Measurements from ENCODE around the gene KMT5B.
A peak's percentile ranks its signal among the peaks of the same experiment; 100 is the strongest.

Gene KMT5B

GRCh38 chr11:68146010-68146540 is 67.0 kb downstream of the KMT5B start:
- no peak for DNase-seq (ENCODE audit: low read depth in 2 of 2)

- DNase-seq (ENCODE audit: low read depth in 2 of 2): no peak
Observed at GRCh38 chr11:68145120-68145866, 67.8 kb downstream of the KMT5B start.

- no peak for DNase-seq (ENCODE audit: low read depth in 2 of 2)
Observed at GRCh38 chr11:68143310-68143689, 69.8 kb downstream of the KMT5B start.

- no peak for DNase-seq (ENCODE audit: low read depth in 2 of 2)
Observed at GRCh38 chr11:68142441-68143309, 70.4 kb downstream of the KMT5B start.

- DNase-seq (ENCODE audit: low read depth in 2 of 2): peak in 1 of 2 donors; percentile 17
Observed at GRCh38 chr11:68142028-68142412, 71.1 kb downstream of the KMT5B start.

- DNase-seq (ENCODE audit: low read depth in 2 of 2): no peak
Observed at GRCh38 chr11:68141246-68142027, 71.7 kb downstream of the KMT5B start.

- DNase-seq (ENCODE audit: low read depth in 2 of 2): no peak
Observed at GRCh38 chr11:68140496-68141245, 72.4 kb downstream of the KMT5B start.

GRCh38 chr11:68138237-68138636 is 74.9 kb downstream of the KMT5B start:
- no peak for DNase-seq (ENCODE audit: low read depth in 2 of 2)

GRCh38 chr11:68137833-68138232 is 75.3 kb downstream of the KMT5B start:
- no peak for DNase-seq (ENCODE audit: low read depth in 2 of 2)

- no peak for DNase-seq (ENCODE audit: low read depth in 2 of 2)
Observed at GRCh38 chr11:68136866-68137265, 76.2 kb downstream of the KMT5B start.

GRCh38 chr11:68135161-68135560 is 77.9 kb downstream of the KMT5B start:
- DNase-seq (ENCODE audit: low read depth in 2 of 2): no peak

GRCh38 chr11:68133761-68134160 is 79.3 kb downstream of the KMT5B start:
- no peak for DNase-seq (ENCODE audit: low read depth in 2 of 2)

GRCh38 chr11:68130121-68130520 is 83.0 kb downstream of the KMT5B start:
- no peak for DNase-seq (ENCODE audit: low read depth in 2 of 2)

GRCh38 chr11:68128682-68129327 is 84.3 kb downstream of the KMT5B start:
- no peak for DNase-seq (ENCODE audit: low read depth in 2 of 2)

- DNase-seq (ENCODE audit: low read depth in 2 of 2): no peak
Observed at GRCh38 chr11:68127714-68128681, 85.1 kb downstream of the KMT5B start.

- DNase-seq (ENCODE audit: low read depth in 2 of 2): no peak
Observed at GRCh38 chr11:68125164-68125563, 87.9 kb downstream of the KMT5B start.

GRCh38 chr11:68122936-68123539 is 90.1 kb downstream of the KMT5B start:
- DNase-seq (ENCODE audit: low read depth in 2 of 2): no peak

- peak; percentile 79 to 90 for DNase-seq (ENCODE audit: low read depth in 2 of 2)
Observed at GRCh38 chr11:68121067-68121899, 91.8 kb downstream of the KMT5B start, which contains the start of gene CHKA. CHKA (minus strand) TSS chr11:68121388; CDS start chr11:68121177, 211 bp downstream.
